ENCODE results near the gene ZFP28. TPM values are rescaled to one million over a fixed set of nuclear protein-coding genes. Genes with fewer than 3 reads are reported as not detected.

ZFP28 gene
- polyA plus RNA-seq, 1 of the 3 experiments (the other 2 are of a cell fraction), result 3.5 TPM

- ChIA-PET POLR2A (no interaction called here), CTCF (no interaction called here)
- 0 out of 2 replicates have a peak, but pooled peaks have one; percentile 25 for TF ChIP-seq MXI1 (IDR thresholded peaks at IDR 0.05; ENCODE audit: low read depth, low read length)
- TF ChIP-seq NRF1 (IDR thresholded peaks at IDR 0.05; ENCODE audit: low read depth, low read length), result no peak
Measured at GRCh38 chr19:56595548-56595899, 56.8 kb downstream of the ZFP28 start.

GRCh38 chr19:56596676-56597075 lies 57.9 kb downstream of the ZFP28 start:
- peaks cover 62% of the 10 kb centered on the region for H3K79me2 ChIP-seq (ENCODE audit: insufficient read depth)
- TF ChIP-seq RAD21 (IDR thresholded peaks at IDR 0.05; ENCODE audit: low read length), result no peak
- TF ChIP-seq CHD2 (IDR thresholded peaks at IDR 0.05; ENCODE audit: low read length, partially characterized antibody), result no peak
- H3K27ac ChIP-seq (ENCODE audit: low read depth in 2 of 2, low read length in 1 of 2), result no peak overlapping the region
- H3K4me1 ChIP-seq (ENCODE audit: control insufficient read depth in 1 of 2, insufficient read depth in 2 of 2, low read depth in 1 of 2, low read length in 1 of 2), result peaks cover 0 to 5% of the 10 kb centered on the region in 2 experiments; a peak in 1 of 4 replicates
- ChIA-PET CTCF (no interaction called here), POLR2A (no interaction called here)
- no peaks in the 10 kb centered on the region for H3K27me3 ChIP-seq (ENCODE audit: insufficient read depth)
- peak overlapping the region in 1 of 2 experiments; percentile 6; a peak in 1 of 4 replicates for H3K4me3 ChIP-seq (ENCODE audit: low read depth in 2 of 2, low read length in 1 of 2)
- peaks cover 14 to 30% of the 10 kb centered on the region in 2 experiments for H3K36me3 ChIP-seq (replicated peaks in 1 of 2; ENCODE audit: control insufficient read depth in 1 of 2, insufficient read depth in 2 of 2, low read length in 1 of 2)
- peaks cover 10% of the 10 kb centered on the region; the same call in 1 of the 2 replicates for H3K9me3 ChIP-seq
- H3K4me2 ChIP-seq, result peak overlapping the region; percentile 83; the same call in 1 of the 2 replicates
- WGBS (ENCODE audit: low lambda C conversion rate), result 85% methylated on average over 4 of the region's 4 CpGs
- no peaks in the 10 kb centered on the region for H3K9me2 ChIP-seq
- H4K20me1 ChIP-seq (ENCODE audit: insufficient read depth), result no peaks in the 10 kb centered on the region
- no peaks in the 10 kb centered on the region for H3F3A ChIP-seq (replicated peaks; ENCODE audit: insufficient read depth)
- no peak for DNase-seq
- no peak overlapping the region for H2AFZ ChIP-seq (ENCODE audit: low read depth)
- H3K9ac ChIP-seq, result no peak overlapping the region

More at GRCh38 chr19:56595548-56595899, 56.8 kb downstream of the ZFP28 start:
- Histone ChIP-seq H3K9me3 (peaks cover 10% of the 10 kb centered on the region; the same call in 1 of the 2 replicates), H3K27me3 (ENCODE audit: insufficient read depth) (no peaks in the 10 kb centered on the region), H3K4me1 (ENCODE audit: control insufficient read depth in 1 of 2, insufficient read depth in 2 of 2, low read depth in 1 of 2, low read length in 1 of 2) (peaks cover 0 to 5% of the 10 kb centered on the region in 2 experiments; a peak in 1 of 4 replicates), H3K79me2 (ENCODE audit: insufficient read depth) (peaks cover 51% of the 10 kb centered on the region), H3K36me3 (replicated peaks in 1 of 2; ENCODE audit: control insufficient read depth in 1 of 2, insufficient read depth in 2 of 2, low read length in 1 of 2) (peaks cover 6 to 19% of the 10 kb centered on the region in 2 experiments), H3F3A (replicated peaks; ENCODE audit: insufficient read depth) (no peaks in the 10 kb centered on the region), H3K4me2 (peak overlapping the region; percentile 83), H4K20me1 (ENCODE audit: insufficient read depth) (no peaks in the 10 kb centered on the region), H3K9me2 (no peaks in the 10 kb centered on the region), H2AFZ (ENCODE audit: low read depth) (peak overlapping the region; percentile 85; the same call in 1 of the 2 replicates), H3K27ac (ENCODE audit: low read depth in 2 of 2, low read length in 1 of 2) (peak overlapping the region in 1 of 2 experiments; percentile 29; a peak in 1 of 4 replicates), H3K9ac (peak overlapping the region; percentile 79), H3K4me3 (ENCODE audit: low read depth in 2 of 2, low read length in 1 of 2) (peak overlapping the region; percentile 56 to 95)
- DNase-seq, result no peak
- 3% methylated on average over 4 of the region's 4 CpGs for WGBS (ENCODE audit: low lambda C conversion rate)

- no peaks in the 10 kb centered on the region for H3F3A ChIP-seq (replicated peaks; ENCODE audit: insufficient read depth)
- peaks cover 71% of the 10 kb centered on the region for H3K79me2 ChIP-seq (ENCODE audit: insufficient read depth)
- no peak overlapping the region for H2AFZ ChIP-seq (ENCODE audit: low read depth)
- H3K27me3 ChIP-seq (ENCODE audit: insufficient read depth), result no peaks in the 10 kb centered on the region
- H3K9ac ChIP-seq, result no peak overlapping the region
- peaks cover 21 to 41% of the 10 kb centered on the region in 2 experiments for H3K36me3 ChIP-seq (replicated peaks in 1 of 2; ENCODE audit: control insufficient read depth in 1 of 2, insufficient read depth in 2 of 2, low read length in 1 of 2)
- no peak overlapping the region; a peak in 1 of 4 replicates for H3K4me3 ChIP-seq (ENCODE audit: low read depth in 2 of 2, low read length in 1 of 2)
- peaks cover 0 to 5% of the 10 kb centered on the region in 2 experiments; a peak in 1 of 4 replicates for H3K4me1 ChIP-seq (ENCODE audit: control insufficient read depth in 1 of 2, insufficient read depth in 2 of 2, low read depth in 1 of 2, low read length in 1 of 2)
- 91% methylated on average over 4 of the region's 4 CpGs for WGBS (ENCODE audit: low lambda C conversion rate)
- H4K20me1 ChIP-seq (ENCODE audit: insufficient read depth), result no peaks in the 10 kb centered on the region
- TF ChIP-seq RFX5 (IDR thresholded peaks at IDR 0.05; ENCODE audit: low read length), result no peak
- no peak for TF ChIP-seq EZH2phosphoT487 (IDR thresholded peaks at IDR 0.05; ENCODE audit: borderline replicate concordance, low read depth)
- TF ChIP-seq RAD21 (IDR thresholded peaks at IDR 0.05; ENCODE audit: low read length), result no peak
- no peak for TF ChIP-seq TCF12 (IDR thresholded peaks at IDR 0.05)
- TF ChIP-seq PBX3 (IDR thresholded peaks at IDR 0.05), result no peak
- TF ChIP-seq MXI1 (IDR thresholded peaks at IDR 0.05; ENCODE audit: low read depth, low read length), result no peak
- no peak for TF ChIP-seq ELF1 (IDR thresholded peaks at IDR 0.05)
- no peak for TF ChIP-seq MAX (IDR thresholded peaks at IDR 0.05; ENCODE audit: low read depth)
- no peak for TF ChIP-seq EP300 (IDR thresholded peaks at IDR 0.05; ENCODE audit: borderline replicate concordance in 1 of 2, low read depth in 1 of 2, low read length in 1 of 2)
- no peak for TF ChIP-seq TAF1 (IDR thresholded peaks at IDR 0.05; ENCODE audit: borderline replicate concordance, low read depth, low read length)
- TF ChIP-seq SIN3A (IDR thresholded peaks at IDR 0.05; ENCODE audit: borderline replicate concordance, low read depth, low read length), result no peak
- TF ChIP-seq TEAD4 (IDR thresholded peaks at IDR 0.05; ENCODE audit: borderline replicate concordance, insufficient read depth), result no peak
- no peak for TF ChIP-seq USF1 (IDR thresholded peaks at IDR 0.05; ENCODE audit: borderline replicate concordance, low read depth)
- TF ChIP-seq CTCF (IDR thresholded peaks at IDR 0.05), result no peak
- no peak overlapping the region for H3K4me2 ChIP-seq
- DNase-seq, result no peak
- ChIA-PET CTCF (no interaction called here), POLR2A (no interaction called here)
- H3K9me2 ChIP-seq, result no peaks in the 10 kb centered on the region
- H3K27ac ChIP-seq (ENCODE audit: low read depth in 2 of 2, low read length in 1 of 2), result no peak overlapping the region
- peaks cover 10% of the 10 kb centered on the region; the same call in 1 of the 2 replicates for H3K9me3 ChIP-seq
Measured at GRCh38 chr19:56597696-56598095, 58.9 kb downstream of the ZFP28 start.
